ENCODE measurements around the gene FGFR2.

FGFR2 gene

DNA sequence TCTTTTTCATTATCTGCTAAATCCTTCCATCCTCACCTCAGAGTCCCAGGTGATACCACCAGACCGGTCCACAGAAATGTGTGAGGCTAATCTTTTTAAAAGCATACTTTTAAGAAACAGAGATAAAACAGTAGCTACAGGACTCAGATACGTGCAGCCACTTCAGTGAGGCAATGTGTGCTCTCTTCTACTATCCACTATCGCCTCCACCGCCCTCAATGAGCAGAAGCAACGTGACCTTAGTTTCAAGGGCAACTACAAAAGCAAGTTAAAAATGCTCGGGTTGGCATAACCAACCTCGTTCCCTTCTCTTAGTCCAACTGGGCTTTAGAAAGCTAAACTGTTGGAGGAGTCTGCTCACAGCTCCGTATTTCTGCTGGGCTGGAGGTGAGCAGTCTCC lies 4.2 kb downstream of the FGFR2 start:
- TF ChIP-seq, protein P1, sequence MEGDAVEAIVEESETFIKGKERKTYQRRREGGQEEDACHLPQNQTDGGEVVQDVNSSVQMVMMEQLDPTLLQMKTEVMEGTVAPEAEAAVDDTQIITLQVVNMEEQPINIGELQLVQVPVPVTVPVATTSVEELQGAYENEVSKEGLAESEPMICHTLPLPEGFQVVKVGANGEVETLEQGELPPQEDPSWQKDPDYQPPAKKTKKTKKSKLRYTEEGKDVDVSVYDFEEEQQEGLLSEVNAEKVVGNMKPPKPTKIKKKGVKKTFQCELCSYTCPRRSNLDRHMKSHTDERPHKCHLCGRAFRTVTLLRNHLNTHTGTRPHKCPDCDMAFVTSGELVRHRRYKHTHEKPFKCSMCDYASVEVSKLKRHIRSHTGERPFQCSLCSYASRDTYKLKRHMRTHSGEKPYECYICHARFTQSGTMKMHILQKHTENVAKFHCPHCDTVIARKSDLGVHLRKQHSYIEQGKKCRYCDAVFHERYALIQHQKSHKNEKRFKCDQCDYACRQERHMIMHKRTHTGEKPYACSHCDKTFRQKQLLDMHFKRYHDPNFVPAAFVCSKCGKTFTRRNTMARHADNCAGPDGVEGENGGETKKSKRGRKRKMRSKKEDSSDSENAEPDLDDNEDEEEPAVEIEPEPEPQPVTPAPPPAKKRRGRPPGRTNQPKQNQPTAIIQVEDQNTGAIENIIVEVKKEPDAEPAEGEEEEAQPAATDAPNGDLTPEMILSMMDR (IDR thresholded peaks at IDR 0.05; ENCODE audit: low read depth, low read length): no peak
- no peak for DNase-seq (ENCODE audit: extremely low read depth, low read depth)

DNA sequence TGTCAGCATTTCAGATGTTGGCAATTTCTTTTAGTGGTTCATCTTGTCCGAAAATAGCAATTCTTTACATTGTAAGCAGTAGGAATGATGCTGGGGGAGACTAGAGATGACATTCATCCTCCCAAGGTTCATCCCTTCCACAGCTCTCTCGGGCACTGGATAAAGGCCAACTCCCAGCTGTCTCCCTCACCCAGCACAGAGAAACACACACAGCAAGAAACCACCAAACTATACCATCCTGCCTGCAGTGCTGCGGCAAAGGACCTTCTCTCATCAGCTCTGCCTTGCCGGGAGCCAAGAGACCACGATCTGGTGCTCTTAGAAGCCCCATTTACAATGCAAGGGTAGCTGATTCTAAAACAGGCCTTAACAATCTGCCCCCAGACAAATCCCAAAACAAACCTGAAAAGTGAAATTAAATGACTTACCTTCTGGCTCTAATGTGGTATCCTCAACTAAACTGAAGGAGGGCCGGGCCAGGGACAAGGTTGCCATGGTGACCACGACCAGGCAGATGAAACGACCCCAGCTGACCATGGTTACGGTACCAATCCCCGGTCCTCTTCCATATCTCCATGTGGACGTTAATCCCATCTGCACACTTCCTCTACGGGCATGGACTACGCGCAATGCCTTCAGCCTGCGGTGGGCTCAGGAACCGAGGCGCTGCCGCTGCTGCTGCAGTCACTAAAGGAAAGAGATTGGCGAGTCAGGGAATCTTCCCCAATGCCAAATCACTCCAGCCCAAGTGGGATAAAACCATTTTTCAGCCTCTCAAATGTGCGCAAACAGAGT lies 4.8 kb downstream of the FGFR2 start:
- no peak for DNase-seq (ENCODE audit: extremely low read depth, low read depth)
- TF ChIP-seq, protein P1 (IDR thresholded peaks at IDR 0.05; ENCODE audit: low read depth, low read length): no peak

DNA sequence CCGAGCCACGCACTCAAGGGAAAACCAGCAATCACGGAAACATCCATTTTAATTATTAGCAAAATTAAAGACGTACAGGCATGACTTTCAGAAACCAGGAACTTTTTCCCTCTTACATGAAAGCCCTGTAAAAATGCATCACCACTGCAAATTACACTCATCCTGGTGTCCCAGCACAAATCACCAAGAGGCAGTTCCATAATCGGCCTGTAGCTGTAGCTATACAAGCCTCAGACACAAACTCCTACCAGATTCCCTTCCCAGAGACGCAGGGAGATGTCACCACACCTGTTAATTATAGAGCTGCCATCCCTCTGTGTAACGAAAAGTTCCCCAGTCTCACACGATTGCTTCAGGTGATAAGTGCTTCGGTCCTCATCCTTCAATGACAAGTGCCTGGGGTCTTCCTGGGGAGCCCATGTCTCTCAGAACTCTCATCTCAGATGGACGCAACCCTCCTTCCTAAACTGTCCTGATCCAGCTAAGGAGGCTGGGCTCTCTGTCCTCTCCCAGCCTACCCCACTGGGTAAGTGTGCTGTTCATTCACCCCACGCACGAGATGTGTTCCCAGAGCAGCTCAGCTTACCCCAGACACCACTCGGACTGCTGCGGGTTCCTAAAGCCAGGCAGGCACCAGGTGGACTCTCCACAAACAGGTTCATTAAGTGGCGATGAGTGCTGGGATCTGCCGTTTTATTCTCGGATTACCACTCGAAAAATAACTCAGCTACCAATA lies 5.9 kb downstream of the FGFR2 start:
- DNase-seq (ENCODE audit: extremely low read depth, low read depth): no peak
- TF ChIP-seq, protein P1 (IDR thresholded peaks at IDR 0.05; ENCODE audit: low read depth, low read length): no peak

DNA sequence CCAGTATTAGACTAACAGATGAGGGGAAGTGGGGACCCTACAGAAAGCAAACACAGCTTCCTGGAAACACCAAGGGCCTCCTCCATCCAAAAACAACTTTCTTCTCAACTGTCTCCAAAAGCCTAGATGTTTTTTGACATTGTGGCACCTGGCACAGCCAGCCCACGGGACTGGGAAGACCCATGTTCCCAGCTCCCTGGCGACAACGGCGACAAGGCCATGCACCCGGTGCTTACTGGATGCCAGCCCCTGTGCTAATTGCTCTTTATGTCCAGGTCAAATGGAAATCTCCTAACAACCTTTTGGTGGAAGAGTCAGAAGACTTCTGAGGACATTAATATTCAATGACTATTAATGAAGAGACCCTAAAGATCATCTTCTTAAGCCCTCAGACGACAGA lies 7.1 kb downstream of the FGFR2 start:
- TF ChIP-seq, protein P1 (IDR thresholded peaks at IDR 0.05; ENCODE audit: low read depth, low read length): no peak
- no peak for DNase-seq (ENCODE audit: extremely low read depth, low read depth)

DNA sequence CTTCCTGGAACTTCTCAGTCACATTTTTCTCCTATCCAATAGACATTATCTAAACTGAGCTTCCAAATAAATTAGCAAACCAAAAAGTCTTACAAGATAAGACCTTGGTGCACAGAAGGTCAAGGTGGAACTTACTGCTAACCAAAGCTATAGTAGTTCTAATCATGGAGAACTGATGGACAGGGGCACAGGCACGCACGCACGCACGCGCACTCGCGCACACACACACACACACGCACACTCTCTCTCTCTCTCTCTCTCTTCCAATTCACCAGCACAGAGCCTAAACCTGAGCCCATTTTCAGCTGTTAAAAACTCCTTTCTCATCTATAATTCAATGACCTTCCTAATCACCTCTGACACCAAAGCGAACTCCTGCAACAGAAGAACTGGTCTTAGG lies 7.5 kb downstream of the FGFR2 start:
- TF ChIP-seq, protein P1 (IDR thresholded peaks at IDR 0.05; ENCODE audit: low read depth, low read length): no peak
- DNase-seq (ENCODE audit: extremely low read depth, low read depth): no peak

DNA sequence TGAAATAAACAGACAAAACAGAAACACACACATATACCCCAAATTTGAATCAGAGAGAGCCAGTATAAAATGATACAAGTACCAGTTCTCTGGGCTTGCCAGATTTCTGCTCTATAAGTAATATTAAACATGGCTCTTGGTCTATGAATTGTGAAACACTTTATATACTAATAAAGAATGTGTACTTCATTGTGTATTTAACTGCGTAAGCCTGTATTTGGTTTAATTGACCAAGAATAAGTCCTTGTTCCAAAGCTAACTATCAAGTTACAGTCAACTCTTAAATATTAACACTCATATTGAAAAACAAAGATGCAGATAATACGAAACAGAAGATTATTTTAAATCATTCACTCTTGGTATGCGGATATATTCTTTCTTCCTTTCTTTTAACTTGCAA lies 8.7 kb downstream of the FGFR2 start:
- TF ChIP-seq, protein P1 (IDR thresholded peaks at IDR 0.05; ENCODE audit: low read depth, low read length): no peak
- no peak for DNase-seq (ENCODE audit: extremely low read depth, low read depth)

DNA sequence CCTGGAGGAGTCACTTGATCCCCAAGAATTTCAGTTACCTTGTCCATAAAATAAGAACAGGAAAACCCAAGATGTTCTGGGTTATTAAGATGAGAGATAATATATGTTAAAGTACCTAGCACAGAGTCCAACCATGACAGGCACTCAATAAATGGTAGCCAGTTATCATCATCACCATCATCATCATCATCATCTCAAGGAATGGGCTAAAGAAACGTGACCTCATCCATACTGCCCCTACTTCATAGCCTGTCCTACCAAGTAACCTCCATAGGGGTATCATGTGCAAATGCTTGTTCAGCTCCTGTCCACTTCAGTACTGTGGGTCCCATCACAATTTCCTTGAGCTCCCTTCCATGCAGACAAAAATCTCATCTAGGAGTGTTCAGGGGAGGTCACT lies 14.4 kb downstream of the FGFR2 start:
- DNase-seq (ENCODE audit: extremely low read depth, low read depth): no peak
- TF ChIP-seq, protein P1 (IDR thresholded peaks at IDR 0.05; ENCODE audit: low read depth, low read length): no peak
